ENCODE data around the gene PLCH2. TPM values are rescaled to one million over a fixed set of nuclear protein-coding genes. Genes with fewer than 3 reads are reported as not detected.

Gene PLCH2
- total and polyA plus RNA-seq, 9 of the 15 experiments (the other 6 are each of a cell fraction or from before 2014, with no cell fraction given) = 0.16 TPM; not detected in 8

DNA sequence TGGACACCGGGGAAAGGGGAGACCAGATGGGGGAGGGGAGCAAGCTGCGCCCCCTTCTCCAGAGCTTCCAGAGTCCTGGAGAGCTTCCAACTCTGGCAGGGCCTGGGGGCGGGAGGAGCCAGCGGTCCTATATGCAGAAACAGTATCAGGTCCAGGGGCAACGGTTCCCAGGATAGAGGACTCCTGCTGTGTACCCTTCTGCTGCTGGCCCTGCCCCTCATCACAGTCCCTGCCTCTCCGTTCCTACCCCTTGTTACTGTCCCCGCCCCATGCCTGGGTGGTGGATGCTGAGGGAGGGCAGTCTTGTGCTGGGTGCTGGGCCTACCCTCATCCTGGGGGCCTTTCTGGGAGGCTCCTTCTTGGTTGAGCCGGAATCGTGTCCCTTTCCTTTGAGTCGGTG, 44.6 kb upstream of the PLCH2 start:
- Histone ChIP-seq H3K9me3 (replicated peaks; ENCODE audit: control insufficient read depth, insufficient read depth, low read depth, low read length) (0 out of 2 replicates have a peak, but pooled peaks cover 5% of the 10 kb centered on the region), H2AFZ (ENCODE audit: low read depth, low read length) (no peak overlapping the region), H3K4me3 (no peak overlapping the region), H3K9ac (ENCODE audit: insufficient read depth in 1 of 2, low read depth in 2 of 2, low read length in 2 of 2) (no peak overlapping the region), H3K36me3 (ENCODE audit: control insufficient read depth, insufficient read depth, low read length) (no peaks in the 10 kb centered on the region), H4K20me1 (replicated peaks; ENCODE audit: control insufficient read depth, insufficient read depth, low read length) (no peaks in the 10 kb centered on the region), H3K4me1 (replicated peaks in 1 of 2; ENCODE audit: control insufficient read depth in 2 of 2, insufficient read depth in 2 of 2, low read length in 2 of 2) (peaks cover 0 to 38% of the 10 kb centered on the region in 2 experiments; a peak in 2 of 5 replicates), H3K79me2 (ENCODE audit: control insufficient read depth, insufficient read depth, low read length) (no peaks in the 10 kb centered on the region), H3K27ac (ENCODE audit: extremely low read depth, low read depth, low read length) (no peak overlapping the region), H3K9me1 (ENCODE audit: control insufficient read depth, insufficient read depth, low read length) (no peaks in the 10 kb centered on the region), H3K27me3 (ENCODE audit: control insufficient read depth in 2 of 2, insufficient read depth in 2 of 2, low read length in 2 of 2) (peaks cover 20 to 70% of the 10 kb centered on the region in 2 experiments; a peak in 4 of 5 replicates), H3K4me2 (ENCODE audit: insufficient read depth, low read length) (no peak overlapping the region)
- CTCF ChIA-PET (ENCODE audit: low intra/inter-chr PET ratio) = no interaction called here
- DNase-seq (ENCODE audit: extremely low read depth in 1 of 4, low spot score in 3 of 4) = no peak
- no TSS peak for BruUV-seq (replicated peaks)
- no peak for FAIRE-seq
- ATAC-seq = no peak
- POLR2A ChIA-PET = interaction anchor here (1.7 kb wide), 1 partner anchor 11 kb away, joined by 8 read pairs; no protein-coding TSS in a partner anchor
- WGBS (ENCODE audit: insufficient coverage, low coverage, missing lambda C conversion rate) = 0% methylated on average over 8 of the region's 10 CpGs
- in situ Hi-C loops (cut with MboI) = no loop called here
- intact Hi-C loops (cut with micrococcal nuclease) = no loop called here
- TF ChIP-seq GTF2A2 (tag; IDR thresholded peaks at IDR 0.05) (no peak), SIN3B (IDR thresholded peaks at IDR 0.05; ENCODE audit: low read depth) (no peak), MTA2 (IDR thresholded peaks at IDR 0.05; ENCODE audit: low read depth) (no peak), SREBF2 (CRISPR knock-in tag; IDR thresholded peaks at IDR 0.05) (no peak), EZH2 (IDR thresholded peaks at IDR 0.05; ENCODE audit: borderline replicate concordance, low read depth, low read length) (no peak), ZNF212 (CRISPR knock-in tag; IDR thresholded peaks at IDR 0.05) (no peak), BACH1 (tag; IDR thresholded peaks at IDR 0.05) (no peak), ZNF282 (CRISPR knock-in tag; IDR thresholded peaks at IDR 0.05) (no peak), ZNF780A (CRISPR knock-in tag; IDR thresholded peaks at IDR 0.05) (no peak), ZKSCAN3 (CRISPR knock-in tag; IDR thresholded peaks at IDR 0.05) (no peak), NR3C1 (CRISPR knock-in tag; IDR thresholded peaks at IDR 0.05) (no peak)
- TF ChIP-seq, protein P1, sequence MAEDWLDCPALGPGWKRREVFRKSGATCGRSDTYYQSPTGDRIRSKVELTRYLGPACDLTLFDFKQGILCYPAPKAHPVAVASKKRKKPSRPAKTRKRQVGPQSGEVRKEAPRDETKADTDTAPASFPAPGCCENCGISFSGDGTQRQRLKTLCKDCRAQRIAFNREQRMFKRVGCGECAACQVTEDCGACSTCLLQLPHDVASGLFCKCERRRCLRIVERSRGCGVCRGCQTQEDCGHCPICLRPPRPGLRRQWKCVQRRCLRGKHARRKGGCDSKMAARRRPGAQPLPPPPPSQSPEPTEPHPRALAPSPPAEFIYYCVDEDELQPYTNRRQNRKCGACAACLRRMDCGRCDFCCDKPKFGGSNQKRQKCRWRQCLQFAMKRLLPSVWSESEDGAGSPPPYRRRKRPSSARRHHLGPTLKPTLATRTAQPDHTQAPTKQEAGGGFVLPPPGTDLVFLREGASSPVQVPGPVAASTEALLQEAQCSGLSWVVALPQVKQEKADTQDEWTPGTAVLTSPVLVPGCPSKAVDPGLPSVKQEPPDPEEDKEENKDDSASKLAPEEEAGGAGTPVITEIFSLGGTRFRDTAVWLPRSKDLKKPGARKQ (CRISPR knock-in tag; IDR thresholded peaks at IDR 0.05) = no peak
- TF ChIP-seq, protein P2, sequence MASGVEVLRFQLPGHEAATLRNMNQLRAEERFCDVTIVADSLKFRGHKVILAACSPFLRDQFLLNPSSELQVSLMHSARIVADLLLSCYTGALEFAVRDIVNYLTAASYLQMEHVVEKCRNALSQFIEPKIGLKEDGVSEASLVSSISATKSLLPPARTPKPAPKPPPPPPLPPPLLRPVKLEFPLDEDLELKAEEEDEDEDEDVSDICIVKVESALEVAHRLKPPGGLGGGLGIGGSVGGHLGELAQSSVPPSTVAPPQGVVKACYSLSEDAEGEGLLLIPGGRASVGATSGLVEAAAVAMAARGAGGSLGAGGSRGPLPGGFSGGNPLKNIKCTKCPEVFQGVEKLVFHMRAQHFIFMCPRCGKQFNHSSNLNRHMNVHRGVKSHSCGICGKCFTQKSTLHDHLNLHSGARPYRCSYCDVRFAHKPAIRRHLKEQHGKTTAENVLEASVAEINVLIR (CRISPR knock-in tag; IDR thresholded peaks at IDR 0.05) = no peak
- TF ChIP-seq, protein P3, sequence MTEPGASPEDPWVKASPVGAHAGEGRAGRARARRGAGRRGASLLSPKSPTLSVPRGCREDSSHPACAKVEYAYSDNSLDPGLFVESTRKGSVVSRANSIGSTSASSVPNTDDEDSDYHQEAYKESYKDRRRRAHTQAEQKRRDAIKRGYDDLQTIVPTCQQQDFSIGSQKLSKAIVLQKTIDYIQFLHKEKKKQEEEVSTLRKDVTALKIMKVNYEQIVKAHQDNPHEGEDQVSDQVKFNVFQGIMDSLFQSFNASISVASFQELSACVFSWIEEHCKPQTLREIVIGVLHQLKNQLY (CRISPR knock-in tag; conservative IDR thresholded peaks at IDR 0.05) = no peak
- TF ChIP-seq, protein P4, sequence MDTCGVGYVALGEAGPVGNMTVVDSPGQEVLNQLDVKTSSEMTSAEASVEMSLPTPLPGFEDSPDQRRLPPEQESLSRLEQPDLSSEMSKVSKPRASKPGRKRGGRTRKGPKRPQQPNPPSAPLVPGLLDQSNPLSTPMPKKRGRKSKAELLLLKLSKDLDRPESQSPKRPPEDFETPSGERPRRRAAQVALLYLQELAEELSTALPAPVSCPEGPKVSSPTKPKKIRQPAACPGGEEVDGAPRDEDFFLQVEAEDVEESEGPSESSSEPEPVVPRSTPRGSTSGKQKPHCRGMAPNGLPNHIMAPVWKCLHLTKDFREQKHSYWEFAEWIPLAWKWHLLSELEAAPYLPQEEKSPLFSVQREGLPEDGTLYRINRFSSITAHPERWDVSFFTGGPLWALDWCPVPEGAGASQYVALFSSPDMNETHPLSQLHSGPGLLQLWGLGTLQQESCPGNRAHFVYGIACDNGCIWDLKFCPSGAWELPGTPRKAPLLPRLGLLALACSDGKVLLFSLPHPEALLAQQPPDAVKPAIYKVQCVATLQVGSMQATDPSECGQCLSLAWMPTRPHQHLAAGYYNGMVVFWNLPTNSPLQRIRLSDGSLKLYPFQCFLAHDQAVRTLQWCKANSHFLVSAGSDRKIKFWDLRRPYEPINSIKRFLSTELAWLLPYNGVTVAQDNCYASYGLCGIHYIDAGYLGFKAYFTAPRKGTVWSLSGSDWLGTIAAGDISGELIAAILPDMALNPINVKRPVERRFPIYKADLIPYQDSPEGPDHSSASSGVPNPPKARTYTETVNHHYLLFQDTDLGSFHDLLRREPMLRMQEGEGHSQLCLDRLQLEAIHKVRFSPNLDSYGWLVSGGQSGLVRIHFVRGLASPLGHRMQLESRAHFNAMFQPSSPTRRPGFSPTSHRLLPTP (IDR thresholded peaks at IDR 0.05; ENCODE audit: borderline replicate concordance, extremely low read depth, insufficient read length) = no peak
- TF ChIP-seq, protein P5, sequence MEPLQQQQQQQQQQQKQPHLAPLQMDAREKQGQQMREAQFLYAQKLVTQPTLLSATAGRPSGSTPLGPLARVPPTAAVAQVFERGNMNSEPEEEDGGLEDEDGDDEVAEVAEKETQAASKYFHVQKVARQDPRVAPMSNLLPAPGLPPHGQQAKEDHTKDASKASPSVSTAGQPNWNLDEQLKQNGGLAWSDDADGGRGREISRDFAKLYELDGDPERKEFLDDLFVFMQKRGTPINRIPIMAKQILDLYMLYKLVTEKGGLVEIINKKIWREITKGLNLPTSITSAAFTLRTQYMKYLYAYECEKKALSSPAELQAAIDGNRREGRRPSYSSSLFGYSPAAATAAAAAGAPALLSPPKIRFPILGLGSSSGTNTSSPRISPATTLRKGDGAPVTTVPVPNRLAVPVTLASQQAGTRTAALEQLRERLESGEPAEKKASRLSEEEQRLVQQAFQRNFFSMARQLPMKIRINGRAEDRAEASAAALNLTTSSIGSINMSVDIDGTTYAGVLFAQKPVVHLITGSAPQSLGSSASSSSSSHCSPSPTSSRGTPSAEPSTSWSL (CRISPR knock-in tag; IDR thresholded peaks at IDR 0.05; ENCODE audit: borderline replicate concordance) = no peak
